ENCODE results near the gene KIAA0825.

GRCh38 chr5:94661086-94661485 lies 42.7 kb upstream of the KIAA0825 start:
- TF ChIP-seq, protein P1, sequence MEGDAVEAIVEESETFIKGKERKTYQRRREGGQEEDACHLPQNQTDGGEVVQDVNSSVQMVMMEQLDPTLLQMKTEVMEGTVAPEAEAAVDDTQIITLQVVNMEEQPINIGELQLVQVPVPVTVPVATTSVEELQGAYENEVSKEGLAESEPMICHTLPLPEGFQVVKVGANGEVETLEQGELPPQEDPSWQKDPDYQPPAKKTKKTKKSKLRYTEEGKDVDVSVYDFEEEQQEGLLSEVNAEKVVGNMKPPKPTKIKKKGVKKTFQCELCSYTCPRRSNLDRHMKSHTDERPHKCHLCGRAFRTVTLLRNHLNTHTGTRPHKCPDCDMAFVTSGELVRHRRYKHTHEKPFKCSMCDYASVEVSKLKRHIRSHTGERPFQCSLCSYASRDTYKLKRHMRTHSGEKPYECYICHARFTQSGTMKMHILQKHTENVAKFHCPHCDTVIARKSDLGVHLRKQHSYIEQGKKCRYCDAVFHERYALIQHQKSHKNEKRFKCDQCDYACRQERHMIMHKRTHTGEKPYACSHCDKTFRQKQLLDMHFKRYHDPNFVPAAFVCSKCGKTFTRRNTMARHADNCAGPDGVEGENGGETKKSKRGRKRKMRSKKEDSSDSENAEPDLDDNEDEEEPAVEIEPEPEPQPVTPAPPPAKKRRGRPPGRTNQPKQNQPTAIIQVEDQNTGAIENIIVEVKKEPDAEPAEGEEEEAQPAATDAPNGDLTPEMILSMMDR (IDR thresholded peaks at IDR 0.05), result no peak
- no peak for TF ChIP-seq POLR2AphosphoS5 (IDR thresholded peaks at IDR 0.05; ENCODE audit: low read depth, low read length)
- TF ChIP-seq TCF7L2 (IDR thresholded peaks at IDR 0.05; ENCODE audit: low read depth, low read length), result no peak
- TF ChIP-seq SIN3A (IDR thresholded peaks at IDR 0.05; ENCODE audit: borderline replicate concordance, insufficient read depth, low read depth, low read length), result no peak

Measured in Panc1 (cell line).